HCT116 (cell line): ENCODE measurements around the gene CIB1. TPM values are rescaled to one million over a fixed set of nuclear protein-coding genes. Genes with fewer than 3 reads are reported as not detected.

Experiments
- ATAC-seq: fragments of 200-7000 bp; cut with Tn5 transposase; 2 replicates; pipeline ENCODE4 v1.9.1; 2020; ENCODE audit warnings: mild to moderate bottlenecking, moderate library complexity
- BruUV-seq: library from RNA; stranded (reverse); fragments of 400-500 nt; replicated peaks from 2 replicates; lab custom pipeline; 2021; lab: Mats Ljungman, UMichigan
- CTCF ChIA-PET: fragments of 300-600 bp; sonication (Branson Sonifier 250); formaldehyde crosslinking; loops from one replicate; lab custom pipeline; 2021; ENCODE audit warnings: antibody characterized with exemption; lab: Charles Lee
- POLR2A ChIA-PET: fragments of 300-600, 350-600 bp; sonication (Branson Sonifier 250); formaldehyde crosslinking; loops from one replicate; lab custom pipeline; 2021; ENCODE audit warnings: antibody characterized with exemption; lab: Charles Lee
- RAD21 ChIA-PET, 2 experiments: fragments of 300-600 bp; sonication (Branson Sonifier 250); formaldehyde crosslinking; loops; one replicate each; lab custom pipeline; 2023; ENCODE audit warnings: low total read pairs in 2 of 2; ENCODE audit not compliant: uncharacterized antibody in 2 of 2, unreplicated experiment in 2 of 2, low non-redundant PET in 1 of 2; lab: Charles Lee
- DNase-seq: peaks from one replicate; pipeline ENCODE4 v3.0.0-alpha.2; 2010; ENCODE audit warnings: low read depth, low spot score
- H2AFZ ChIP-seq: fragments of 200-600 bp; shearing (Covaris generic), sonication (generic); 2 replicates; pipeline ENCODE4 v1.6.1; 2017; ENCODE audit warnings: low read depth, mixed run types, mixed read lengths, antibody characterized with exemption, low read length; ENCODE audit not compliant: poor library complexity, severe bottlenecking
- H3K27ac ChIP-seq: 2 replicates; pipeline ENCODE4 v1.5.1; 2012; ENCODE audit warnings: low read depth, low read length
- H3K27me3 ChIP-seq: fragments of 200-600 bp; sonication (generic); 2 replicates; pipeline ENCODE4 v1.6.1; 2016; ENCODE audit warnings: mixed run types, low read length, mixed read lengths; ENCODE audit not compliant: insufficient read depth
- H3K36me3 ChIP-seq, 2 experiments: fragments of 200-500 bp in 1 of 2; fragments of 200-600 bp in 1 of 2; sonication (Bioruptor generic) in 1 of 2; sonication (generic) in 1 of 2; 2 replicates each; pipeline versions ENCODE4 v1.5.1 to v1.6.1; 2014 to 2016; ENCODE audit warnings: low read length in 2 of 2, inconsistent platforms in 1 of 2, mixed read lengths in 1 of 2, mixed run types in 1 of 2; ENCODE audit not compliant: insufficient read depth in 2 of 2, control insufficient read depth in 1 of 2
- H3K4me1 ChIP-seq, 2 experiments: fragments of 200-600 bp in 1 of 2; sonication (generic) in 1 of 2; 2 replicates each; pipeline versions ENCODE4 v1.5.1 to v1.6.1; 2012 to 2017; ENCODE audit warnings: low read length in 2 of 2, inconsistent platforms in 1 of 2, mild to moderate bottlenecking in 1 of 2, mixed read lengths in 1 of 2, mixed run types in 1 of 2, moderate library complexity in 1 of 2; ENCODE audit not compliant: insufficient read depth in 2 of 2, control insufficient read depth in 1 of 2
- H3K4me2 ChIP-seq: fragments of 200-600 bp; sonication (generic); 2 replicates; pipeline ENCODE4 v1.6.1; 2017; ENCODE audit warnings: mixed run types, low read length, mixed read lengths
- H3K4me3 ChIP-seq, 2 experiments: fragments of 200-600 bp in 1 of 2; sonication (generic) in 1 of 2; replicated peaks in 1 of 2; 2 replicates each; pipeline ENCODE4 v1.5.1; 2011 to 2016; ENCODE audit warnings: low read length in 2 of 2, control low read depth in 1 of 2, low read depth in 1 of 2, mild to moderate bottlenecking in 1 of 2, mixed read lengths in 1 of 2, mixed run types in 1 of 2
- H3K79me2 ChIP-seq: fragments of 200-600 bp; sonication (generic); 2 replicates; pipeline ENCODE4 v1.6.1; 2017; ENCODE audit warnings: mild to moderate bottlenecking, mixed run types, low read length, moderate library complexity, mixed read lengths; ENCODE audit not compliant: insufficient read depth
- H3K9ac ChIP-seq: fragments of 200-600 bp; sonication (generic); 2 replicates; pipeline ENCODE4 v1.6.1; 2016; ENCODE audit warnings: low read length, mixed read lengths
- H3K9me2 ChIP-seq: fragments of 200-600 bp; sonication (generic), shearing (Covaris generic); 2 replicates; pipeline ENCODE4 v1.6.1; 2017; ENCODE audit warnings: mixed run types, mild to moderate bottlenecking, moderate library complexity; ENCODE audit not compliant: insufficient read depth
- H3K9me3 ChIP-seq, 2 experiments: fragments of 200-500 bp in 1 of 2; fragments of 200-600 bp in 1 of 2; sonication (Bioruptor generic) in 1 of 2; sonication (generic) in 1 of 2; 2 replicates each; pipeline ENCODE4 v1.6.1; 2014 to 2017; ENCODE audit warnings: low read length in 2 of 2, mixed read lengths in 2 of 2, inconsistent platforms in 1 of 2, low read depth in 1 of 2, mild to moderate bottlenecking in 1 of 2, mixed run types in 1 of 2, moderate library complexity in 1 of 2; ENCODE audit not compliant: control insufficient read depth in 1 of 2, insufficient read depth in 1 of 2
- H4K20me1 ChIP-seq: fragments of 200-600 bp; sonication (generic), shearing (Covaris generic); 2 replicates; pipeline ENCODE4 v1.6.1; 2017; ENCODE audit warnings: mixed run types, mild to moderate bottlenecking, moderate library complexity; ENCODE audit not compliant: insufficient read depth
- ATF3 ChIP-seq: IDR thresholded peaks from 2 replicates; pipeline ENCODE4 v1.6.1; 2012
- CEBPB ChIP-seq: IDR thresholded peaks from 2 replicates; pipeline ENCODE4 v1.6.1; 2012; ENCODE audit warnings: low read depth
- EGR1 ChIP-seq: IDR thresholded peaks from 2 replicates; pipeline ENCODE4 v1.6.1; 2012; ENCODE audit warnings: low read depth
- ELF1 ChIP-seq: IDR thresholded peaks from 2 replicates; pipeline ENCODE4 v1.6.1; 2012; ENCODE audit warnings: low read depth, borderline replicate concordance
- EZH2phosphoT487 ChIP-seq: fragments of 200-600 bp; IDR thresholded peaks from 2 replicates; pipeline ENCODE4 v1.6.1; 2018; ENCODE audit warnings: antibody characterized with exemption, borderline replicate concordance
- FOSL1 ChIP-seq: IDR thresholded peaks from 2 replicates; pipeline ENCODE4 v1.6.1; 2012; ENCODE audit warnings: low read depth
- MAX ChIP-seq: IDR thresholded peaks from 2 replicates; pipeline ENCODE4 v1.6.1; 2012
- RAD21 ChIP-seq: IDR thresholded peaks from 2 replicates; pipeline ENCODE4 v1.6.1; 2012; ENCODE audit warnings: low read depth, mild to moderate bottlenecking
- SIN3A ChIP-seq: IDR thresholded peaks from 2 replicates; pipeline ENCODE4 v1.6.1; 2012; ENCODE audit warnings: low read depth
- ZBTB33 ChIP-seq: IDR thresholded peaks from 2 replicates; pipeline ENCODE4 v1.6.1; 2011; ENCODE audit warnings: mild to moderate bottlenecking, low read length, moderate library complexity; ENCODE audit not compliant: insufficient replicate concordance; ENCODE audit errors: extremely low read depth
- ZNF274 ChIP-seq: fragments of 200-500 bp; sonication (Bioruptor generic); IDR thresholded peaks from 2 replicates; pipeline ENCODE4 v1.6.1; 2014; ENCODE audit warnings: mild to moderate bottlenecking, low read depth, low read length, inconsistent platforms
- intact Hi-C: fragments of 100-400 bp; cut with micrococcal nuclease; formaldehyde crosslinking; loops from 2 replicates; pipeline ENCODE4 v1.10.0; 2022
- total RNA-seq: library from RNA; stranded (reverse); gene quantifications from one replicate; pipeline ENCODE4 v1.2.1, GENCODE V29; 2021; ENCODE audit not compliant: unreplicated experiment

CIB1 gene
- total RNA-seq, 1 experiment from 2014 or later: 92.7 TPM

- TF ChIP-seq ELF1: no peak
- TF ChIP-seq SIN3A: no peak
- TF ChIP-seq ZNF274: no peak
- no peak for TF ChIP-seq ATF3
- TF ChIP-seq ZBTB33: no peak
Observed at GRCh38 chr15:90240856-90241255, 7.1 kb upstream of the CIB1 start (continued).

GRCh38 chr15:90239371-90239770 lies 5.6 kb upstream of the CIB1 start:
- DNase-seq (no peak), ATAC-seq (no peak)
- Histone ChIP-seq H3K79me2 (0 out of 2 replicates have a peak, but pooled peaks cover 1% of the 10 kb centered on the region), H3K27ac (no peak overlapping the region), H3K9me2 (no peaks in the 10 kb centered on the region), H3K4me1 (peaks cover 4 to 32% of the 10 kb centered on the region in 2 experiments; a peak in 3 of 4 replicates), H3K4me3 (no peak overlapping the region), H3K36me3 (peaks cover 7 to 8% of the 10 kb centered on the region in 2 experiments; a peak in 2 of 4 replicates), H4K20me1 (no peaks in the 10 kb centered on the region), H3K9me3 (no peaks in the 10 kb centered on the region), H2AFZ (no peak overlapping the region), H3K9ac (no peak overlapping the region), H3K27me3 (no peaks in the 10 kb centered on the region), H3K4me2 (no peak overlapping the region)
- intact Hi-C loops: no loop called here
- ChIA-PET POLR2A (interaction anchor here (1.3 kb wide), 1 partner anchor 10 kb away, joined by 3 read pairs; the partner anchor contains the start of gene TTLL13), CTCF (no interaction called here), RAD21 (no interaction called here)
- TF ChIP-seq ATF3: no peak
- no peak for TF ChIP-seq MAX
- TF ChIP-seq RAD21: no peak
- TF ChIP-seq CEBPB: no peak
- TF ChIP-seq EZH2phosphoT487: no peak
- TF ChIP-seq FOSL1: no peak
- TF ChIP-seq ZNF274: no peak
- no peak for TF ChIP-seq EGR1
- BruUV-seq: no TSS peak
